SK-N-SH treated with all-trans-retinoic acid at 6 μM for 48 hours (cell line): ENCODE measurements around the gene GLDN.
A peak's percentile ranks its signal among the peaks of the same experiment; 100 is the strongest.

Experiments used
- ATAC-seq: fragments of 200-7000 bp; cut with Tn5 transposase; 3 replicates; pipeline ENCODE4 v1.9.1; 2020; ENCODE audit warnings: mild to moderate bottlenecking, moderate library complexity
- ARNTL ChIP-seq: fragments of 450-650 bp; formaldehyde crosslinking; IDR thresholded peaks from 2 replicates; pipeline ENCODE4 v1.5.0; 2020; ENCODE audit warnings: low read depth, mild to moderate bottlenecking, moderate library complexity, borderline replicate concordance
- BACH2 ChIP-seq: fragments of 250-450 bp; sonication (Bioruptor Pico); IDR thresholded peaks from 2 replicates; pipeline ENCODE4 v1.9.0; 2021; ENCODE audit warnings: mild to moderate bottlenecking, borderline replicate concordance
- CSDC2 ChIP-seq: fragments of 250-450 bp; sonication (Bioruptor Pico); IDR thresholded peaks from 2 replicates; pipeline ENCODE4 v1.5.0; 2020; ENCODE audit warnings: mild to moderate bottlenecking, moderate library complexity
- ESRRG ChIP-seq: fragments of 250-450 bp; sonication (Bioruptor Pico); IDR thresholded peaks from 2 replicates; pipeline ENCODE4 v1.6.1; 2021; ENCODE audit warnings: mild to moderate bottlenecking
- GLIS3 ChIP-seq: fragments of 250-450 bp; sonication (Bioruptor Pico); IDR thresholded peaks from 2 replicates; pipeline ENCODE4 v1.5.0; 2020; ENCODE audit warnings: mild to moderate bottlenecking, moderate library complexity
- ISL1 ChIP-seq: fragments of 250-450 bp; sonication (Bioruptor Pico); IDR thresholded peaks from 2 replicates; pipeline ENCODE4 v2.1.2; 2022; ENCODE audit warnings: mild to moderate bottlenecking, moderate library complexity
- OSR1 ChIP-seq: fragments of 250-450 bp; sonication (Bioruptor Pico); IDR thresholded peaks from 2 replicates; pipeline ENCODE4 v1.8.0; 2022; ENCODE audit warnings: moderate library complexity, mild to moderate bottlenecking, inconsistent platforms
- PPARA ChIP-seq: fragments of 250-450 bp; sonication (Bioruptor Pico); IDR thresholded peaks from 2 replicates; pipeline ENCODE4 v1.5.0; 2020; ENCODE audit warnings: mild to moderate bottlenecking, borderline replicate concordance
- RARB ChIP-seq: fragments of 250-450 bp; sonication (Bioruptor Pico); IDR thresholded peaks from 2 replicates; pipeline ENCODE4 v1.8.0; 2021; ENCODE audit warnings: mild to moderate bottlenecking, moderate library complexity
- SNAI2 ChIP-seq: fragments of 250-450 bp; sonication (Bioruptor Pico); IDR thresholded peaks from 2 replicates; pipeline ENCODE4 v1.5.0; 2020; ENCODE audit warnings: mild to moderate bottlenecking, moderate library complexity
- TCF4 ChIP-seq: fragments of 250-450 bp; sonication (Bioruptor Pico); IDR thresholded peaks from 2 replicates; pipeline ENCODE4 v1.8.0; 2021; ENCODE audit warnings: mild to moderate bottlenecking, moderate library complexity, borderline replicate concordance
- TOX ChIP-seq: fragments of 250-450 bp; sonication (Bioruptor Pico); IDR thresholded peaks from 2 replicates; pipeline ENCODE4 v1.8.0; 2021; ENCODE audit warnings: mild to moderate bottlenecking, moderate library complexity, borderline replicate concordance
- ZC3H10 ChIP-seq: fragments of 250-450 bp; sonication (Bioruptor Pico); IDR thresholded peaks from 2 replicates; pipeline ENCODE4 v1.5.1; 2021; ENCODE audit warnings: mild to moderate bottlenecking, moderate library complexity
- ZFP30 ChIP-seq: fragments of 450-650 bp; formaldehyde crosslinking; IDR thresholded peaks from 2 replicates; pipeline ENCODE4 v1.5.0; 2022; ENCODE audit warnings: mild to moderate bottlenecking, moderate library complexity
- ZNF565 ChIP-seq: fragments of 450-650 bp; formaldehyde crosslinking; conservative IDR thresholded peaks from 2 replicates; pipeline ENCODE4 v1.5.0; 2020; ENCODE audit warnings: low read depth, mild to moderate bottlenecking, moderate library complexity
- ZNF70 ChIP-seq: fragments of 450-650 bp; formaldehyde crosslinking; IDR thresholded peaks from 2 replicates; pipeline ENCODE4 v1.5.0; 2020; ENCODE audit warnings: mild to moderate bottlenecking, moderate library complexity
- TF ChIP-seq, protein P1 (sequence below): fragments of 250-450 bp; sonication (Bioruptor Pico); IDR thresholded peaks from 2 replicates; pipeline ENCODE4 v1.5.0; 2020; ENCODE audit warnings: mild to moderate bottlenecking, moderate library complexity
- TF ChIP-seq, protein P2 (sequence below): fragments of 250-450 bp; sonication (Bioruptor Pico); IDR thresholded peaks from 2 replicates; pipeline ENCODE4 v1.8.0; 2021; ENCODE audit warnings: low read depth, mild to moderate bottlenecking, moderate library complexity, borderline replicate concordance
- TF ChIP-seq, protein P3 (sequence below): fragments of 250-450 bp; sonication (Bioruptor Pico); IDR thresholded peaks from 2 replicates; pipeline ENCODE4 v1.5.1; 2021; ENCODE audit warnings: mild to moderate bottlenecking, moderate library complexity
- TF ChIP-seq, protein P4 (sequence below): fragments of 250-450 bp; sonication (Bioruptor Pico); IDR thresholded peaks from 2 replicates; pipeline ENCODE4 v1.5.1; 2020; ENCODE audit warnings: low read depth, mild to moderate bottlenecking, moderate library complexity
- TF ChIP-seq, protein P5 (sequence below): fragments of 250-450 bp; sonication (Bioruptor Pico); IDR thresholded peaks from 2 replicates; pipeline ENCODE4 v1.8.0; 2020; ENCODE audit warnings: mild to moderate bottlenecking, moderate library complexity, borderline replicate concordance

Gene GLDN

DNA sequence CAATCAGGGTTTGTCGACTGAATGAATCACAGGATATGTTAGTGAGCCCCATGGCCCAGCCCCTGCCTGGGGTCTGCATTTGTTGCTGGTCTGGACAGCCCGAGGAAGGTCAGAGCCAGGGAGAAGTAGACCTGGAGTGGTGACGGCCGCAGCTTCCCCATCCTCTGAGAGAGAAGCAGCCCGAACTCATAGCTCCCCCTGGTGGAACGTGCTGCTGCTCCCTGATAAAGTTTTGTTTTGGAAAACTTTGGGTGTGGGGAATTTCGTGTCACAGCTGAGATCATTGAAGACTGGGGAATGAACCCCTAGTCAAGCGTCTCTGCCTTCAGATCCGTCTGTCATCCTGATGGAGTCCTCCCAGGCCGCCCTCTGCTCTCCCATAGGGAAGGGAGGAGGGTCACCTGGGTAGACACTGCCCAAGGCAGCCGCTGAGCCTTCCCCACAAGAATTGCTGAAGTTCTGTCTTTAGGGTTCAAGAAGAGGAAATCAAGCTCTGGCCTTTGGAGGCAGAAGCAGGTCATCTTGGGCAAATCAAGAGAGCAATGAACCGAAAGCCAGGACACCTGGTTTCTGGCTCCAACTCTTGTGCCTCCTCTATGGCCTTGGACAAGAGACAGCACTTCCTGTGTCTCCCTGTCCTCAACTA lies 60.5 kb downstream of the GLDN start:
- TF ChIP-seq TOX (CRISPR knock-in tag) = no peak
- no peak for TF ChIP-seq ARNTL (CRISPR knock-in tag)
- TF ChIP-seq ZC3H10 (CRISPR knock-in tag) = no peak
- no peak for TF ChIP-seq ISL1 (CRISPR knock-in tag)
- TF ChIP-seq CSDC2 (CRISPR knock-in tag) = no peak
- no peak for TF ChIP-seq OSR1
- ATAC-seq = peak; percentile 64

DNA sequence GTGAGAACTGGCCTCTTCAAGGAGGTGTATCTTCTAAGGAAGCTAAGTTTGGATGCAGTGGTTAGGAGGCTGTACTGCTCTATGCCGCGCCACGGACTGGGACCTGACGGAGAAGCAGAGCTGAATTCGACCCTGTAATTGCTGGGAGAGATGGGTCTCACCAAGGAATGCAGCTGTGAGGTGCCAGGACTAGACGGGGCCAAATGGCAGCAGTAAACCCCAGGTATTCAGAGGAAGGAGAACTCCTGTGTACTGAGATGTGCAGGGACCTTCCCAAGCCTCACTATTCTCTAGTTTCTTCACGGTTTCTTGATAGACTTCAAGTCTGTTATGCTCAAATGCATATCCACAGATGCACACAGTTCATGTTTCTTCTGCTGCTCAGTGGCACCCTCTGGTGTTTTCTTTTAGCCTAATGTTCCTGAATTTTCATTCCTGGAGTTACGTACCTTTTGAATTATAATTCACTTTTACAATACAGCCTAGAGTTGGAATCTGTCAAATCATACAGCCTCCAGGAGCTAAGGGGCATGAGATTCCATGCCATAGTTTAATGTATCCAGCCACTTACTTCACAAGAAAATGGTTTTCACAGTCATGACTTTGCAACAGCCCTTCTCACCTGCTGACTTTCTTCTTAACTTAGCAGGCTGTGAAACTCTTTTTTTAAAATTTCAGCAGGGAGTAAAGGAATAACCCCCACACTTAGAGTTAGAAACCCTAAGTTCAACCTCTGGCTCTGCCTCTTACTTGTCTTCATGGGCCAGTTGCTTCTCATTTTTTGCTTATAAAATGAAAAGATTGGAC lies 61.8 kb downstream of the GLDN start:
- TF ChIP-seq TOX (CRISPR knock-in tag) = no peak
- TF ChIP-seq, protein P1, sequence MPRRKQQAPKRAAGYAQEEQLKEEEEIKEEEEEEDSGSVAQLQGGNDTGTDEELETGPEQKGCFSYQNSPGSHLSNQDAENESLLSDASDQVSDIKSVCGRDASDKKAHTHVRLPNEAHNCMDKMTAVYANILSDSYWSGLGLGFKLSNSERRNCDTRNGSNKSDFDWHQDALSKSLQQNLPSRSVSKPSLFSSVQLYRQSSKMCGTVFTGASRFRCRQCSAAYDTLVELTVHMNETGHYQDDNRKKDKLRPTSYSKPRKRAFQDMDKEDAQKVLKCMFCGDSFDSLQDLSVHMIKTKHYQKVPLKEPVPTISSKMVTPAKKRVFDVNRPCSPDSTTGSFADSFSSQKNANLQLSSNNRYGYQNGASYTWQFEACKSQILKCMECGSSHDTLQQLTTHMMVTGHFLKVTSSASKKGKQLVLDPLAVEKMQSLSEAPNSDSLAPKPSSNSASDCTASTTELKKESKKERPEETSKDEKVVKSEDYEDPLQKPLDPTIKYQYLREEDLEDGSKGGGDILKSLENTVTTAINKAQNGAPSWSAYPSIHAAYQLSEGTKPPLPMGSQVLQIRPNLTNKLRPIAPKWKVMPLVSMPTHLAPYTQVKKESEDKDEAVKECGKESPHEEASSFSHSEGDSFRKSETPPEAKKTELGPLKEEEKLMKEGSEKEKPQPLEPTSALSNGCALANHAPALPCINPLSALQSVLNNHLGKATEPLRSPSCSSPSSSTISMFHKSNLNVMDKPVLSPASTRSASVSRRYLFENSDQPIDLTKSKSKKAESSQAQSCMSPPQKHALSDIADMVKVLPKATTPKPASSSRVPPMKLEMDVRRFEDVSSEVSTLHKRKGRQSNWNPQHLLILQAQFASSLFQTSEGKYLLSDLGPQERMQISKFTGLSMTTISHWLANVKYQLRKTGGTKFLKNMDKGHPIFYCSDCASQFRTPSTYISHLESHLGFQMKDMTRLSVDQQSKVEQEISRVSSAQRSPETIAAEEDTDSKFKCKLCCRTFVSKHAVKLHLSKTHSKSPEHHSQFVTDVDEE (CRISPR knock-in tag) = no peak
- ATAC-seq = peak; percentile 78

DNA sequence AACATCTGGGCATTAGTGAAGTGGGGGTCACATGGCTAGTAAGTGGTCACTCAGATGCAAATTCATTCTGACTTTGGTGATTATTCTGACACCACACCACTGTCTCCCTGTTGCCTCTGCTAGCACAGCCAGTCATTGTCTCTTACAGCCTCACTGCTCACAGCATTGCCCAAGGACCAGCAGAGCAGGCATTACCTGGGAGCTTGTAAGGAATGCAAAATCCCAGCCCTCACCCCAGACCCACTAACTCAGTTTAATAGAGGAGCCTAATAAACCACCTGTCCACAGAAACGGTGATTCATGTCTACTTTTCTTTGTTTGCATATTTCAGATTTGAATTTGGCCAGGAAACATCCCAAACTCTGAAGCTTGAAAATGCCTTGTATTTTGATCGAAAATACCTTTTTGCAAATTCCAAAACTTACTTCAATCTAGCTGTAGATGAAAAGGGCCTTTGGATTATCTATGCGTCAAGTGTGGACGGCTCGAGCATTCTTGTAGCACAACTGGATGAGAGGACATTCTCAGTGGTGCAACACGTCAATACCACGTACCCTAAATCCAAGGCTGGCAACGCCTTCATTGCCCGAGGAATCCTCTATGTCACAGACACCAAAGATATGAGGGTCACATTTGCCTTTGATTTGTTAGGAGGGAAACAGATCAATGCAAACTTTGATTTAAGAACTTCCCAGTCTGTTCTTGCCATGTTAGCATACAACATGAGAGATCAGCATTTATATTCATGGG lies 62.7 kb downstream of the GLDN start:
- no peak for TF ChIP-seq TOX (CRISPR knock-in tag)
- TF ChIP-seq ISL1 (CRISPR knock-in tag) = no peak
- TF ChIP-seq ZFP30 (CRISPR knock-in tag) = no peak
- TF ChIP-seq ESRRG = no peak
- TF ChIP-seq, protein P2, sequence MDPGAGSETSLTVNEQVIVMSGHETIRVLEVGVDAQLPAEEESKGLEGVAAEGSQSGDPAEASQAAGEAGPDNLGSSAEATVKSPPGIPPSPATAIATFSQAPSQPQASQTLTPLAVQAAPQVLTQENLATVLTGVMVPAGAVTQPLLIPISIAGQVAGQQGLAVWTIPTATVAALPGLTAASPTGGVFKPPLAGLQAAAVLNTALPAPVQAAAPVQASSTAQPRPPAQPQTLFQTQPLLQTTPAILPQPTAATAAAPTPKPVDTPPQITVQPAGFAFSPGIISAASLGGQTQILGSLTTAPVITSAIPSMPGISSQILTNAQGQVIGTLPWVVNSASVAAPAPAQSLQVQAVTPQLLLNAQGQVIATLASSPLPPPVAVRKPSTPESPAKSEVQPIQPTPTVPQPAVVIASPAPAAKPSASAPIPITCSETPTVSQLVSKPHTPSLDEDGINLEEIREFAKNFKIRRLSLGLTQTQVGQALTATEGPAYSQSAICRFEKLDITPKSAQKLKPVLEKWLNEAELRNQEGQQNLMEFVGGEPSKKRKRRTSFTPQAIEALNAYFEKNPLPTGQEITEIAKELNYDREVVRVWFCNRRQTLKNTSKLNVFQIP (CRISPR knock-in tag) = no peak
- TF ChIP-seq RARB (CRISPR knock-in tag) = no peak
- no peak for TF ChIP-seq TCF4 (CRISPR knock-in tag)
- TF ChIP-seq ZNF565 (CRISPR knock-in tag) = no peak
- TF ChIP-seq SNAI2 (CRISPR knock-in tag) = no peak
- TF ChIP-seq CSDC2 (CRISPR knock-in tag) = no peak
- no peak for TF ChIP-seq BACH2
- TF ChIP-seq, protein P3, sequence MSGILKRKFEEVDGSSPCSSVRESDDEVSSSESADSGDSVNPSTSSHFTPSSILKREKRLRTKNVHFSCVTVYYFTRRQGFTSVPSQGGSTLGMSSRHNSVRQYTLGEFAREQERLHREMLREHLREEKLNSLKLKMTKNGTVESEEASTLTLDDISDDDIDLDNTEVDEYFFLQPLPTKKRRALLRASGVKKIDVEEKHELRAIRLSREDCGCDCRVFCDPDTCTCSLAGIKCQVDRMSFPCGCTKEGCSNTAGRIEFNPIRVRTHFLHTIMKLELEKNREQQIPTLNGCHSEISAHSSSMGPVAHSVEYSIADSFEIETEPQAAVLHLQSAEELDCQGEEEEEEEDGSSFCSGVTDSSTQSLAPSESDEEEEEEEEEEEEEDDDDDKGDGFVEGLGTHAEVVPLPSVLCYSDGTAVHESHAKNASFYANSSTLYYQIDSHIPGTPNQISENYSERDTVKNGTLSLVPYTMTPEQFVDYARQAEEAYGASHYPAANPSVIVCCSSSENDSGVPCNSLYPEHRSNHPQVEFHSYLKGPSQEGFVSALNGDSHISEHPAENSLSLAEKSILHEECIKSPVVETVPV (CRISPR knock-in tag) = no peak
- TF ChIP-seq OSR1 = no peak
- TF ChIP-seq GLIS3 (CRISPR knock-in tag) = no peak
- no peak for TF ChIP-seq ARNTL (CRISPR knock-in tag)
- TF ChIP-seq, protein P4, sequence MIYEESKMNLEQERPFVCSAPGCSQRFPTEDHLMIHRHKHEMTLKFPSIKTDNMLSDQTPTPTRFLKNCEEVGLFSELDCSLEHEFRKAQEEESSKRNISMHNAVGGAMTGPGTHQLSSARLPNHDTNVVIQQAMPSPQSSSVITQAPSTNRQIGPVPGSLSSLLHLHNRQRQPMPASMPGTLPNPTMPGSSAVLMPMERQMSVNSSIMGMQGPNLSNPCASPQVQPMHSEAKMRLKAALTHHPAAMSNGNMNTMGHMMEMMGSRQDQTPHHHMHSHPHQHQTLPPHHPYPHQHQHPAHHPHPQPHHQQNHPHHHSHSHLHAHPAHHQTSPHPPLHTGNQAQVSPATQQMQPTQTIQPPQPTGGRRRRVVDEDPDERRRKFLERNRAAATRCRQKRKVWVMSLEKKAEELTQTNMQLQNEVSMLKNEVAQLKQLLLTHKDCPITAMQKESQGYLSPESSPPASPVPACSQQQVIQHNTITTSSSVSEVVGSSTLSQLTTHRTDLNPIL (CRISPR knock-in tag) = no peak
- TF ChIP-seq ZNF70 (CRISPR knock-in tag) = no peak
- no peak for TF ChIP-seq ZC3H10 (CRISPR knock-in tag)
- TF ChIP-seq PPARA = no peak
- TF ChIP-seq, protein P5, sequence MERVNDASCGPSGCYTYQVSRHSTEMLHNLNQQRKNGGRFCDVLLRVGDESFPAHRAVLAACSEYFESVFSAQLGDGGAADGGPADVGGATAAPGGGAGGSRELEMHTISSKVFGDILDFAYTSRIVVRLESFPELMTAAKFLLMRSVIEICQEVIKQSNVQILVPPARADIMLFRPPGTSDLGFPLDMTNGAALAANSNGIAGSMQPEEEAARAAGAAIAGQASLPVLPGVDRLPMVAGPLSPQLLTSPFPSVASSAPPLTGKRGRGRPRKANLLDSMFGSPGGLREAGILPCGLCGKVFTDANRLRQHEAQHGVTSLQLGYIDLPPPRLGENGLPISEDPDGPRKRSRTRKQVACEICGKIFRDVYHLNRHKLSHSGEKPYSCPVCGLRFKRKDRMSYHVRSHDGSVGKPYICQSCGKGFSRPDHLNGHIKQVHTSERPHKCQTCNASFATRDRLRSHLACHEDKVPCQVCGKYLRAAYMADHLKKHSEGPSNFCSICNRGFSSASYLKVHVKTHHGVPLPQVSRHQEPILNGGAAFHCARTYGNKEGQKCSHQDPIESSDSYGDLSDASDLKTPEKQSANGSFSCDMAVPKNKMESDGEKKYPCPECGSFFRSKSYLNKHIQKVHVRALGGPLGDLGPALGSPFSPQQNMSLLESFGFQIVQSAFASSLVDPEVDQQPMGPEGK (CRISPR knock-in tag) = no peak

More for the DNA sequence above, 62.7 kb downstream of the GLDN start:
- ATAC-seq = no peak
